ENCODE results near the gene ATF3.

Gene ATF3

GRCh38 chr1:212601524-212601923 is 7.0 kb upstream of the ATF3 start:
- TF ChIP-seq POLR2AphosphoS5 (IDR thresholded peaks at IDR 0.05; ENCODE audit: low read depth, low read length) (no peak), FOXP2 (optimal IDR thresholded peaks at IDR 0.05; ENCODE audit: borderline replicate concordance, extremely low read depth, extremely low read length, insufficient read depth) (no peak), TAF1 (IDR thresholded peaks at IDR 0.05; ENCODE audit: borderline replicate concordance, insufficient read depth, low read length) (no peak), SIN3A (IDR thresholded peaks at IDR 0.05; ENCODE audit: borderline replicate concordance, insufficient read depth, low read length) (no peak)
- TF ChIP-seq, protein P1, sequence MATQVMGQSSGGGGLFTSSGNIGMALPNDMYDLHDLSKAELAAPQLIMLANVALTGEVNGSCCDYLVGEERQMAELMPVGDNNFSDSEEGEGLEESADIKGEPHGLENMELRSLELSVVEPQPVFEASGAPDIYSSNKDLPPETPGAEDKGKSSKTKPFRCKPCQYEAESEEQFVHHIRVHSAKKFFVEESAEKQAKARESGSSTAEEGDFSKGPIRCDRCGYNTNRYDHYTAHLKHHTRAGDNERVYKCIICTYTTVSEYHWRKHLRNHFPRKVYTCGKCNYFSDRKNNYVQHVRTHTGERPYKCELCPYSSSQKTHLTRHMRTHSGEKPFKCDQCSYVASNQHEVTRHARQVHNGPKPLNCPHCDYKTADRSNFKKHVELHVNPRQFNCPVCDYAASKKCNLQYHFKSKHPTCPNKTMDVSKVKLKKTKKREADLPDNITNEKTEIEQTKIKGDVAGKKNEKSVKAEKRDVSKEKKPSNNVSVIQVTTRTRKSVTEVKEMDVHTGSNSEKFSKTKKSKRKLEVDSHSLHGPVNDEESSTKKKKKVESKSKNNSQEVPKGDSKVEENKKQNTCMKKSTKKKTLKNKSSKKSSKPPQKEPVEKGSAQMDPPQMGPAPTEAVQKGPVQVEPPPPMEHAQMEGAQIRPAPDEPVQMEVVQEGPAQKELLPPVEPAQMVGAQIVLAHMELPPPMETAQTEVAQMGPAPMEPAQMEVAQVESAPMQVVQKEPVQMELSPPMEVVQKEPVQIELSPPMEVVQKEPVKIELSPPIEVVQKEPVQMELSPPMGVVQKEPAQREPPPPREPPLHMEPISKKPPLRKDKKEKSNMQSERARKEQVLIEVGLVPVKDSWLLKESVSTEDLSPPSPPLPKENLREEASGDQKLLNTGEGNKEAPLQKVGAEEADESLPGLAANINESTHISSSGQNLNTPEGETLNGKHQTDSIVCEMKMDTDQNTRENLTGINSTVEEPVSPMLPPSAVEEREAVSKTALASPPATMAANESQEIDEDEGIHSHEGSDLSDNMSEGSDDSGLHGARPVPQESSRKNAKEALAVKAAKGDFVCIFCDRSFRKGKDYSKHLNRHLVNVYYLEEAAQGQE (IDR thresholded peaks at IDR 0.05; ENCODE audit: insufficient read depth in 1 of 2, low read depth in 2 of 2, low read length in 2 of 2): no peak

GRCh38 chr1:212605441-212606394 is 2.8 kb upstream of the ATF3 start:
- TF ChIP-seq FOXP2 (optimal IDR thresholded peaks at IDR 0.05; ENCODE audit: borderline replicate concordance, extremely low read depth, extremely low read length, insufficient read depth): no peak
- TF ChIP-seq POLR2AphosphoS5 (IDR thresholded peaks at IDR 0.05; ENCODE audit: low read depth, low read length): no peak
- TF ChIP-seq TAF1 (IDR thresholded peaks at IDR 0.05; ENCODE audit: borderline replicate concordance, insufficient read depth, low read length): peak; percentile 31; the same call in 1 of the 2 replicates
- TF ChIP-seq SIN3A (IDR thresholded peaks at IDR 0.05; ENCODE audit: borderline replicate concordance, insufficient read depth, low read length): 0 out of 2 replicates have a peak, but pooled peaks have one; percentile 61
- TF ChIP-seq, protein P1 (IDR thresholded peaks at IDR 0.05; ENCODE audit: insufficient read depth in 1 of 2, low read depth in 2 of 2, low read length in 2 of 2): no peak

GRCh38 chr1:212606395-212607205 is 2.0 kb upstream of the ATF3 start:
- TF ChIP-seq, protein P1 (IDR thresholded peaks at IDR 0.05; ENCODE audit: insufficient read depth in 1 of 2, low read depth in 2 of 2, low read length in 2 of 2): no peak
- TF ChIP-seq FOXP2 (optimal IDR thresholded peaks at IDR 0.05; ENCODE audit: borderline replicate concordance, extremely low read depth, extremely low read length, insufficient read depth): no peak
- no peak for TF ChIP-seq POLR2AphosphoS5 (IDR thresholded peaks at IDR 0.05; ENCODE audit: low read depth, low read length)
- TF ChIP-seq SIN3A (IDR thresholded peaks at IDR 0.05; ENCODE audit: borderline replicate concordance, insufficient read depth, low read length): no peak
- no peak for TF ChIP-seq TAF1 (IDR thresholded peaks at IDR 0.05; ENCODE audit: borderline replicate concordance, insufficient read depth, low read length)

DNA sequence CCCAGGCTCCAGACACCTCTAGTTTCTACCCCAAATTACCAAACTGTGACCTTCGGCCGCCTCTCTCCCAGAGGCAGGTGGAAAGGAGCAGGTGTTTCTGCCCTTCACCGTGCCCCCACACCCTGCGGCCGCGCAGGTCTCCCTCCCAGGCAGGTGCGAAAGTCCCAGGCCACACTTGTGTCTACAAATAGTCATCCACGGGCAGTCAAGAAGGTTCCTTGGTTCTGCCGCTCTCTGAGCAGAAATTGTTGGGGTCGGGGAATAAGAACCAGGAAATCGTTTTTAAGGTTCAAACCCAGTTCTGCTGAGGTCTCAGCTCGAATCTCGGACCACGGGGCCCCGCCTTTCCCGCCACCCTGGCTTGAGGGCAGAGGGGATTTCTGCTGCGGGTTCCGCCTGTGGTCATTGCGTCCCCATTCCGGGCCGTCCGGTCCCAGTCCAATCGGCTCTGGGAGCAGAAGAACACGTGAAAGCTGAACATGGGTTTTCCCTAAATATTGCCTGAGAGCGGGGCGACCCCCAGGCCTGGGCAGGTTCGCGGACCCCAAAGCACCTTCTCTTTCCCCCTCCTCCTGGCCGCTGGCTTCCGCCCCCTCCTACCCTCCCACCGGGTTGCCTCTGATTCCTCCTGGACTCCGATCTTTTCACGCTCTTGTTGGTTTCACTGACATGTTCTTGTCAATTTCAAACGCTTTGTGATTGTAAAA is 1.2 kb upstream of the ATF3 start:
- TF ChIP-seq SIN3A (IDR thresholded peaks at IDR 0.05; ENCODE audit: borderline replicate concordance, insufficient read depth, low read length) (no peak), TAF1 (IDR thresholded peaks at IDR 0.05; ENCODE audit: borderline replicate concordance, insufficient read depth, low read length) (no peak), POLR2AphosphoS5 (IDR thresholded peaks at IDR 0.05; ENCODE audit: low read depth, low read length) (no peak), FOXP2 (optimal IDR thresholded peaks at IDR 0.05; ENCODE audit: borderline replicate concordance, extremely low read depth, extremely low read length, insufficient read depth) (no peak)
- TF ChIP-seq, protein P1 (IDR thresholded peaks at IDR 0.05; ENCODE audit: insufficient read depth in 1 of 2, low read depth in 2 of 2, low read length in 2 of 2): no peak

All from PFSK-1 (cell line).